SIG-M5 treated with dmso at 0.1 percent for 504 hours (cell line): ENCODE data around the gene CTBP2.
A peak's percentile ranks its signal among the peaks of the same experiment; 100 is the strongest.

ENCODE experiments used
- DNase-seq: peaks from one replicate; lab custom pipeline; 2025; ENCODE audit not compliant: unreplicated experiment; lab: John Stamatoyannopoulos, UW

The CTBP2 gene

DNA sequence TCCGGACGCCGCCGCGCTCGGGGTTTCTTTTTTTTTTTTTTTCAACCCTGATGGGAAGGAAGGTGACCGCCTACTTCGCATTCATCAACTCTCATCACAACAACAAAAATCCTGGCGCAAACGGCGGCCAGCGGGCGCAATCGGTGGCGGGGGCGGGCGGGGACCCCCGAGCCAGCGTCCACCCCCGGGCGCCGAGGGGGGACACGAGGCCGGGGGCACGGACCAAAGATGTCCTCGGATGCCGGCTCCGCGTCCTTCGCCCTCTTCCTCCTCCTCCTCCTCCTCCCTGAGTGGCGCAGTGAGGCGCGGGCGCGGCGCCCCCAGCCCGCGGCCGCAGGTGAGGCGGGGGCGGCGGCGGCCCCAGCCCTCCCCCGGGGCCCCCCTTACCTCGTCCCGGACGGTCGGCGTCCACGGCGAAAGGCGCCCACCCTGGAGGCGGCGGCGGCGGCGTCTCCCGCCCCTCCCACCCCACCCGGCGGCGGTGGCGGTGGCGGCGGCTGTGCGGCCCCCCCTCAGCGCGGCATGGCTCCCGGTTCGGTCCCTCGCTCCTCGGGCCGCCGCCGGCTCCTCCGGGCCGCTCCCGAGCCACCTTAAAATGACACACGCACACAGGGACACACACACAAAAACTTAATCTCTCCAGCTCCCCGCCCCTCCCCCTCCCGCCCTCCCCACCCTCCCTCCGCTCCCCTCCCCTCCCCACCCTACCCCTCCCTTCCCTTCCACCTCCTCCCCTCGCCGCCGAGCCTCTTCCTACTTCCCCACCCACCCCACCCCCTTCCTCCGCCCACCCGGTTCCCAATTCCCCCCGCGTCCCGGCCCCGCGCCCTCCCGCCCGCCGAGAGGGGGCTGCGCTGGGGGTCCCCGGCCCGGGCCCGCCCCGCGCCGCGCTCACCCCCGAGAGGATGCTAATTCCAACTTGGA is at the start of gene CTBP2:
Gene CTBP2 (minus strand): TSS at position 632 of the 924 bp plus-strand sequence.
- peak; percentile 33 for DNase-seq

GRCh38 chr10:125209591-125210355 is 49.4 kb upstream of the CTBP2 start:
- DNase-seq, result no peak

DNA sequence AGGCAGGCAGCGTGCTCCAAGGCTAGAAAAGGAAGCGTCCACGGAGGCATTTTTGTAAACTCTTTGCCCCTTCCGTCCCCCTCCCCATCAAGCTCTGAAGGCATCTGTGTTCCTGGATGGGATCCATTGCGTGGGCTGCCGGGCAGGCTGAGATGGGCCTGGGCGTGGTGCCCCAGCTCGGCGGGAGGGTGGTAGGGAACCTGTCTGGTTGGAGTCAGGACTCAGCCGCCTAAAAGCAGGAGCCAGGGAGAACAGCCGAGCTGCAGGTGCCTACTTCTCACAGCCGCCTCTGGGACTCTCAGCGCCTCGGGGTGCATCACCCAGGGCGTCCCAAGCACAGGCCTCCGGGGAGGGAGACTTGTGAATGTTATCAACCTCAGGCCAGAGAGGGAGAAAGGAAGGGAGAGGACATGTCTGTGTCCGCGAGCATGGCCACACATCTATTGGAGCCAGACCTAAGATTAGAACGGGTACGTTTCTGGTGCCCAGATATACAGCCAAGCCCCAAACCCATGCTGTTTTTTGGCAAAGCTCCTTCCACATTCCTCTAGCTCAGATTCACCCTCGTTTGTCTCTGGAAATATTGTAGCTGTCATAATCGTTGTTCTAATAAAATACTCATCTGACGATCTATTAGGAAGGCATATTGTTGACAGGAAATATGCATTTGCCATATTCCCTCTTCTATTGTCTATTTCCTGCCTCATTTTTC is 48.6 kb upstream of the CTBP2 start:
- no peak for DNase-seq

GRCh38 chr10:125206623-125207022 is 46.3 kb upstream of the CTBP2 start:
- no peak for DNase-seq

- no peak for DNase-seq
Measured at GRCh38 chr10:125205431-125205830, 45.1 kb upstream of the CTBP2 start.

DNA sequence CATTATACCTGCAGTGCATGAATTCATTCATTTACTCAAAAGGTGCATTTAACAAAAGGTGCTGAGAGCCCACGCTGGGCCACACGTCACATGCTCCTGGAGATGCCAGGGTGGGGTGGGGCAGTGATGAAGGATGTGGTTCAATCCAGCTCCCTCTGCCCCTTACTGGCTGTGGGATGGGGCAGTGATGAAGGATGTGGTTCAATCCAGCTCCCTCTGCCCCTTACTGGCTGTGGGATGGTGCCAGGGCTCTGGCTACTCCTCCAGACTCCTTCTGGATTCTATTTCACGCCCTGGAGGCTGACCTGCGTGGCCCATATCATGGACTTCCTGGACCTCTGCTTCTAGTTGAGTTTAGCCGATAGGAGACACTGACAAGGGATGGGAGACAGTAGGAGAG is 44.0 kb upstream of the CTBP2 start:
- DNase-seq, result no peak

GRCh38 chr10:125203186-125203800 is 42.9 kb upstream of the CTBP2 start:
- DNase-seq, result no peak

- no peak for DNase-seq
Measured at GRCh38 chr10:125201791-125202622, 41.6 kb upstream of the CTBP2 start.

GRCh38 chr10:125201108-125201524 is 40.8 kb upstream of the CTBP2 start:
- peak; percentile 6 for DNase-seq

DNA sequence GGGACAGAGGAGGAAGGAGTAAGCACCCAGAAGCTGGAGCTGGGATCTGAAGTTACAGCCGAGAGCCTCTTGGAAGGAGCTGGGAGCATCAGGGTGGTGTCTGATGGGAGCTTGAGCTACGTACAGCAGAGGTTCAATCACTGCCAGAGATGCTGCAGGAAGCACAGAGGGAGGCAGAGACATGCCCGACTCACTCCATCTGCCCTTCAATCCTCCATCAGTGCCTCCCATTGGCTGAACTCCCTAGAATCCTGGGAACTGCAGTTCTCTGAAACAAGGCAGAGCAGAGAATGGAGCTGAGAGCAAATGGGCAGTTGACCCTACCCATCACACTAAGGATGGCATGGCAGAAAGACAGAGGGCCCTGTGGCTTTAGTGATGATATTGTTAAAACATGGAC is 40.0 kb upstream of the CTBP2 start:
- DNase-seq, result no peak

- DNase-seq, result no peak
Measured at GRCh38 chr10:125199270-125199669, 38.9 kb upstream of the CTBP2 start.

GRCh38 chr10:125194814-125195213 is 34.5 kb upstream of the CTBP2 start:
- no peak for DNase-seq

- DNase-seq, result no peak
Measured at GRCh38 chr10:125193306-125193877, 33.0 kb upstream of the CTBP2 start.

GRCh38 chr10:125192620-125193019 is 32.3 kb upstream of the CTBP2 start:
- no peak for DNase-seq

DNA sequence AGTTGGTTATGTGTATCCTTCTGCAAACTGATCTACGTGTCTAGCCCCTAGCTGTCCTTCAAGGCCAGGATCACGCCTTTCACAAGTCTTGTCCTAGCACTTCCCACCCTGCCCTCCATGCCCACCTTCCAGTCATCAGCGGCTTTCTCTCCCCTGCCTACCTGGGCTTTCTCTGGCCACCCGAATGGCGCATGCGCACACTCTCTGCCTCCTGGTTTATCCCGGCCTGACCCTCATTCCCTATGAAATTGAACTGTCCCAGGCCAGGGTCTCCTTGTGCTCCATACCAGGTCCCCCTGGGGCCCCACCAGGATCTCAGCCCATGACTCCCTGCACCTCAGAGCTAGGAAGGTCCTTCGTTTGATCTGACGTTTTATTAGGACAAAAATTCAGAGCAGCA is 31.6 kb upstream of the CTBP2 start:
- DNase-seq, result no peak

DNA sequence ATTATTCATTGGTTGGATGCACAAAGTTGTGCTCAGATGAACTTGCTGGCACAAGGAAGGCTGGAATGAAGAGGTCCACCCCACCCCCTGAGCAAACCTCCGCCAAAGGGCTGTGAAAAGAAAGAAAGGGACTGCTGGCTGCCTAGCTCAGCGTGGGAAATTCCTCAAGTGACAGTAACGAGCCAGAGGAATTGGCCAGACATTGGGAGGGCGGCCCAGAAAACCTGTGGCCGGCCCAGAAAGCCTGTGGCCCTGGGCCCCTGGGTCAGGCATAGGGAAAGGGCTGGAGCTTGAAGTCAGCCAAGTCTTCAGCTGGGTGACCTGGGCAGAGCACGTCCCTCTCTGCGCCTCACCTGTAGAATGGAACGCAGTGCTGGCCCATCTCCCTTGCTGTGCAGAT is 30.6 kb upstream of the CTBP2 start:
- no peak for DNase-seq

DNA sequence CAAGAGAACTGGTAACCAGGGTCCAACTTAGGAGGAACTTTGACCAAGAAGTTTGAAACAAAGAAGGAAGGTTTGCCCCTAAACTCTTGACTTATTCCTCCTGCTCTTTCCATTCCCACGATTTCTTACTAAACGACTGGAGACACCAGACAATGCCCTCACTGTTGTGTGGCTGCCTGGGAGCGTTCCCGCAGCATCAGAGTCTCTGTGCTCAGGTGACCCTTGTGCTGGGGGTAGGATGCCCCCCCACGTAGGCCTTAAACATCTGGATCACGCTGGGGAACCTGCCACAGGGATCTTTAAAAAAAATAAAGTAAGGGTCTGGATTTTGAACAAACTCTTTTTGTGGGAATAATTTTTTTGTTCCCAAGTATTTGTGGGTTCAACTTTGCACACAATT is 30.1 kb upstream of the CTBP2 start:
- DNase-seq, result no peak

DNA sequence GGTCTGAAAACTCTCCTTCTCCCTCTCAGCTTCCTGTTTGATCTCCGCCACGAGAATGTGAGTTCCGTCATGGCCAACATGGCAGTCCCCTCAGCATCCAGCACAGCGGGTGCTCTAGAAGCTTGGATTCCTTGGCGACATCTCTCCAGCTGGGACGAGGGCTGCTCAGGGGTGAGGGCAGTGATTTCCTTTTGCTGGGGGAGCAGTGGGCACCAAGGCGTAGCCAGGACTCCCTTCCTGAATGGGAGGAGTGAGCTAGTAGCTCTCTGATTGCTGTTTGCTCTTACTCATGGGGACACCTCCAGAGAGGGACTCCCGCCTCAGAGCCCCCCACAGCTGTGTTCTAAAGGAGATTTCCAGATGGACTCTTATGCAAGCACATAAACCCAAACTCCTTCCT is 28.8 kb upstream of the CTBP2 start:
- no peak for DNase-seq

- DNase-seq, result no peak
Measured at GRCh38 chr10:125187238-125188194, 27.2 kb upstream of the CTBP2 start.
